Measurements from ENCODE around the gene HLA-DPA1.

The HLA-DPA1 gene

DNA sequence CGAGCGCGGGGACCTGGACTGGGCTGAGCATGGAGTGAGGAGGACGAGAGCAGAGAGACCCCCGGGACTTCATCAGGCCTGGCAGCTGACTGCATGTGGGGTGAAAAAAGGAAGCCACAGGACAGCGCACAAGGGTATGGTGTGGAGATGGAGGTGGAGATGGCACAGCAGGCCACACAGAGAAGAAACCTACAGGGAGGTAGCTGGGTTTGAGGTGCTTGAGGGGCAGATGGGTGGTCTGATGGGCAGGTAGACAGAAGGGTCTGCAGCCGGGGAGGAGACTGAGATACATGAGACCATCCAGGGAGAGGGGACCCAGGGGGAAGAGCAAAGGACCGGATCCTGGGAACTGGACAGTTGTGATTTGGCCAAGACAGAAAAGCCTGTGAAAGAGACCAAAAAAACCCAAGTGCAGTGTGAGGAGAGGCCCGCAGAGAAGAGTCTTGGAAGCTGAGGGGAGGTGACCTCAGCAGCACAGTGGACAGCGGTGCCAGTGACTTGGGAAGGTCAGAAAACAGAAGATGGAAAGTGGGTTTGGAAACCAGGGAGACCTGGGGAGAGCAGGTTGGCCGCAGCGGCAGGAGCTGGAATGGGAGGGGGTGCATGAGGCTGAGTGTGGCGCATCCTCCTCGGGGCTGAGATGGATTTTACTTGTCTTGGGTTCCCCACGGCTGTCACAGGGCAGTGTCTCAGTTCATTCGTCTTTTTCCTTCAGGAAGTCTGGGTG is 7.8 kb upstream of the HLA-DPA1 start:
- no peak for TF ChIP-seq CTCF (IDR thresholded peaks at IDR 0.05; ENCODE audit: low read depth, low read length, missing control alignments)
- no peak overlapping the region for H3K4me3 ChIP-seq (ENCODE audit: low read depth, low read length)
- no peak for DNase-seq (ENCODE audit: low read depth)

GRCh38 chr6:33080127-33081089 is 7.0 kb upstream of the HLA-DPA1 start:
- no peak overlapping the region for H3K4me3 ChIP-seq (ENCODE audit: low read depth, low read length)
- no peak for DNase-seq (ENCODE audit: low read depth)
- TF ChIP-seq CTCF (IDR thresholded peaks at IDR 0.05; ENCODE audit: low read depth, low read length, missing control alignments), result no peak

- no peak overlapping the region for H3K4me3 ChIP-seq (ENCODE audit: low read depth, low read length)
- DNase-seq (ENCODE audit: low read depth), result no peak
- no peak for TF ChIP-seq CTCF (IDR thresholded peaks at IDR 0.05; ENCODE audit: low read depth, low read length, missing control alignments)
Measured at GRCh38 chr6:33079580-33079979, 6.1 kb upstream of the HLA-DPA1 start.

GRCh38 chr6:33078919-33079521 is 5.6 kb upstream of the HLA-DPA1 start:
- peak overlapping the region; percentile 26 for H3K4me3 ChIP-seq (ENCODE audit: low read depth, low read length)
- DNase-seq (ENCODE audit: low read depth), result no peak
- no peak for TF ChIP-seq CTCF (IDR thresholded peaks at IDR 0.05; ENCODE audit: low read depth, low read length, missing control alignments)

GRCh38 chr6:33078442-33078841 is 5.0 kb upstream of the HLA-DPA1 start:
- TF ChIP-seq CTCF (IDR thresholded peaks at IDR 0.05; ENCODE audit: low read depth, low read length, missing control alignments), result no peak
- no peak for DNase-seq (ENCODE audit: low read depth)
- peak overlapping the region; percentile 65 for H3K4me3 ChIP-seq (ENCODE audit: low read depth, low read length)

DNA sequence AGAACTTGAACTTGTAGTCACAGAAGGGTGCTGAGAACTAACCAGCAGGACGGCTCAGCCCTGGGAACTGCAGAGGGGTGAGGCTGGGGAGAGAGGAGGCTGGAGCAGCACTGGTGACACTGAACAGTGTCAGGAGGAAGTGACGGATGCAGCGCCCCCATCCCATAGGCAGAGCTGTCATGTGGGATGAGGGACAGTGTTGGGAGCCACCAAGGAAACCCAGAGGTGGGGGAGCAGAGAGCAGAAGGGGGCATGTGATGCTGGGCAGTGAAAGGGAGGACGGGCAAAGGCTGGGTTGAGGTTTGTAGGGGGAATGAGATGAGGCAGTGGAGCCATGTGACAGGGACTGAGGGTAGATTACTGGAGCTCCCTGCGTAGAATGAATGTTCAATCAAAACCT is 4.5 kb upstream of the HLA-DPA1 start:
- DNase-seq (ENCODE audit: low read depth), result no peak
- H3K4me3 ChIP-seq (ENCODE audit: low read depth, low read length), result peak overlapping the region; percentile 65
- TF ChIP-seq CTCF (IDR thresholded peaks at IDR 0.05; ENCODE audit: low read depth, low read length, missing control alignments), result no peak
